CD4-positive, alpha-beta T cell treated with Interleukin-4 for 1 hour (primary cell): ENCODE measurements around the gene CRY2.
"Not testable (repeated sequence)": the region's sequence is repeated elsewhere in the genome, so short reads cannot be mapped to it uniquely, and the experiment has no call there.

Experiments
- DNase-seq, 2 donors: peaks; one replicate each; pipeline ENCODE4 v3.0.0-alpha.2; 2020 to 2022

The CRY2 gene

DNA sequence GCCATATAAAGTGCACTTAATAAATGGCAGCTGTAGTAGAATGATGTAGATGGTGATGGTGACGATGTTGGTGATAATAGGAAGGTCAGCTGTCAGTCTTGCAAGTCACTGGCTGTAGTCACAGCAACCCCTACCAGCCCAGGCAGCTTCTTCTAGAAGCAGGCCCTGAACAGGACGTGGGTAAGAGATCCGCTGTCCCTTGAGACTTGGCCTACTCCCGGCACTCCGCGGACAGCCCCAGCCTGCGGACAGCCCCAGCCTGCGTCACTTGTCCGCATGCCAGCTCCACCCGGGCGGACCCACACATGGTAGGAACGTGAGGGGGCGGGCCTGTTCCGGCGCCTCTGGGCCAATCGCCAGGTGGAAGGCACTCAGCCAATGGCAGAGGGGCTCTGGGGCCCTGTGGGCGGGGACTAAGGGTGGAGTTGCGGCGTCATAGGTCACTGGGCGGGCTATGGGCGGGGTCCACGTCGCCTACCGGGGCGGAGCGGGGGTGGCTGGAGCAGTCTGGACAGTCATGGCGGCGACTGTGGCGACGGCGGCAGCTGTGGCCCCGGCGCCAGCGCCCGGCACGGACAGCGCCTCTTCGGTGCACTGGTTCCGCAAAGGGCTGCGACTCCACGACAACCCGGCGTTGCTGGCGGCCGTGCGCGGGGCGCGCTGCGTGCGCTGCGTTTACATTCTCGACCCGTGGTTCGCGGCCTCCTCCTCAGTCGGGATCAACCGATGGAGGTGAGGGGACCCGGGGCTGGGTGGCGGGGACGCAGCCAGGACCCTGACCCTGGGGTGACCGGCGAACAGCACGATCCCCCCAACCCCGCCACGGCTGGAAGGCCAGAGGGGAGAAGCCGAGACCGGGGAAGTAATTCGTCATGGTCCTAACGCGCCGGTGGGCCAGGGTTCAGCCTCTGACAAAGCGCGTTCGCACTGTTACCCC, at the start of gene CRY2:
CRY2 (plus strand) TSS at position 502 of the 937 bp plus-strand sequence; CDS start at position 518, 16 bp downstream.
- peak; percentile 99 for DNase-seq

- DNase-seq = no peak
Observed at GRCh38 chr11:45798793-45799441, 48.4 kb upstream of the CRY2 start.

DNA sequence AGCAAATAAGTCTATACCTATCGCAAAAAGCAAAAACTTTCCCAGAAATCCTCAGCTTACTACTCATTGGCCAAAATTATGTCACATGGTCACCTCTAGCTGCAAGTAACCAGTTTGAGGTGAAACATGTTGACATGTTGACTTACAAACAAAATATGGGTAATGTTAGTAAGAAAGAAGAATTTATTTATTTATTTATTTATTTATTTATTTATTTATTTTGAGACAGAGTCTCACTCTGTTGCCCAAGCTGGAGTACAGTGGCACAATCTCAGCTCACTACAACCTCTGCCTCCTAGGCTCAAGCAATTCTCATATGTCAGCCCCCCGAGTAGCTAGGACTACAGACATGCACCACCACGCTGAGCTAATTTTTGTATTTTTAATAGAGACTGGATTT, 47.7 kb upstream of the CRY2 start:
- no peak for DNase-seq

GRCh38 chr11:45800261-45800660, 47.0 kb upstream of the CRY2 start:
- no peak for DNase-seq

DNA sequence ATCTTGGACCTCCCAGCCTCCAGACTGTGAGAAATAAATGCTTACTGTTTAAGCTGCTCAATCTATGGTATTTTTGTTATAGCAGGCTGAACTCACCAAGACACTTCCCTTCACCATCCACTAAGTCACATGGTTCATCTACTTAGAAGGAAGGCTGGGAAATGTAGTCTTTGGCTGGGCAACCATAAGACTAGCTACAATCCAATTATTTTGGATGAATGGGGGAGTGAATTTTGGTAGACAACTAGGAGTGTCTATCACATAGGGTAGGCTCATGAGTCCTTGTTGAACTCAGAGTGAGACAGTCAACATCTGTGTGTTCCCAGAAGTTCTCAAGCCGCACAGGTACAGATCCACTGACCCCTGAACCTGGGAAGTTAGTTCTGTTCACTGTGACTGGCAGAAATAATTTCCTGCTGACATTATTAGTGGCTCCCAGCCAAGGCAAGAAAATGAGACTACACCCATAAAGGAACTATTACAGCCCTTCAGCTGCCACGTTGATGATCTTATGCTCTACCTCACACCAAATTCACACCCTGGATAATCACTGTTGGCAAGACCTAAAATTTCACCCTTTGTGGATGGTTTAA, 45.5 kb upstream of the CRY2 start:
- peak in 1 of 2 donors; percentile 19 for DNase-seq

DNA sequence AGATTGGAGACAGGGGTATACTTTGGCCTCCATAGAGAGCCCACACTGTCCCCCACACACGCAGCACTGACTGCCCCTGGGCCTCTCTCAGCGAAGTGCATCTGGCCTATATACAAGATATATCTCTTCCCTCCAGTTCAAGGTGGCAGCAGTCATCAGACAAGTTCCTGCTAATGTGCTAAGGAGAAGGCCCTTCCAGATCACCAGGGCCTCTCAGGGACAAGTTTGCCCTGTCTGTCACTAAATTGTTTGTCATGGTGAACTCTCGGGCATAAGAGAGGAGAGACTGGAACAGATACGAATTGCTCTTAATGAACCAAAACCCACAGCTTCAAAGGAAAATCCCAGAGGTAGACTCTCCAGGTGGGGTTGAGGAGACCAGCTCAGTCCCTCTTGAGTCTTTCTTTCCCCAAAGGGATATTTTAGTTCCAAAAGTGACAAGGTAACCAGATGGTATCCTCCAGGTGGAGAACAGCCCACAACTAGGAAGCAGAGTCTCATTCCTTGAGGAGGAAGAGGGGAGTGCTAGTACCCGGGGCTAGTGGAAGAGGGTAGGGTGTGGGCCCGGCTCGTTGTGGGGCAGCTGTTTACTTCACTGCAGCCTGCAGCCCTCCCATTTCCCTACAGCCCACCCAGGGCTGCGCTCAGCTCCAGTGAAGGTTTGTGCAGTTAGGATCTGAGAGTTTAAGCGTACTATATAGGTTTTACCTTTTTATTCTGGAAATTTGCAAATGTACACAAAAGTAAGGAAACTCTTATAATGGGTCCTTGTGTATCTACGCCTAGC, 44.6 kb upstream of the CRY2 start:
- DNase-seq = no peak

DNA sequence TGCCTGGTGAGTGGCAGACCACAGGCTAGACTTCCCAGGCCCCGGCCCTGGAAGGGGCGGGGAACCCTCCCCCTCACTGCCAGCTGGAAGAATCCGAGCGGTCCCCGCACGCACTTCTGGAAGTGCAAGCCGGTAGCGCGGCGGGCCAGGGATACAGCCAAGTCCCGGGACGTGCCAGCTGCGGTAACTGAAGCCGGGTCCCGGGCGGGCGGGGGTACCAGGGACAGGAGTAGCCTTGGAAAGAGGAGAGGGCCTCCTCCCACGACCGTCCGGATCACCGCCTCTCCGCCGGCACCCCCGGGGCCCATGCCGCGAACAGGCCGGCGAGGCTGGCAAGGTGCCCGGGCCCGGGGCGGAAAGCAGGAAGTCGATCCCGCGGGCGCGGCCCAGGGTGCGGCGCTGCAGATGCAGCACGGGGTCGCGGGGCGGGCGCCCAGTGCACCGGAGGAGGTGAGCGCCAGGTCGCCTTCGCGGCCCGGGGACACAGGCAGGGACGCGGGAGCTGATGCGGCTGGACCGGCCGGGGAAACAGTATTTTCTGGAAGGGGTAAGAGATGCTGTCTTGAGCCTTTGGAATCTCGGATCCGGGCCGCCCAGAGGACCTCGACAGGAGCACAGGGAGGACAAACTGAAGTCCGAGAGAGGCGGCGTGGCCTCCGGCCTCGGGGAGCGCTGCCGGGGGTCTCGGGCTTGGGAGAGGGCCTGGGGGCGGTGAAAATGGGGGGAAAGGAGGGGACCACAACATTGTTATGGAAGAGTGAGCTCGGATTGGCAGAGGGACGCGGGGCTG, 43.1 kb upstream of the CRY2 start:
- DNase-seq = peak; percentile 47 to 58

GRCh38 chr11:45804761-45805304, 42.4 kb upstream of the CRY2 start, which contains the start of gene SLC35C1:
TSS of gene SLC35C1 (plus strand) at chr11:45805149. CDS start at chr11:45805802, 653 bp downstream.
- peak; percentile 93 to 95 for DNase-seq

DNA sequence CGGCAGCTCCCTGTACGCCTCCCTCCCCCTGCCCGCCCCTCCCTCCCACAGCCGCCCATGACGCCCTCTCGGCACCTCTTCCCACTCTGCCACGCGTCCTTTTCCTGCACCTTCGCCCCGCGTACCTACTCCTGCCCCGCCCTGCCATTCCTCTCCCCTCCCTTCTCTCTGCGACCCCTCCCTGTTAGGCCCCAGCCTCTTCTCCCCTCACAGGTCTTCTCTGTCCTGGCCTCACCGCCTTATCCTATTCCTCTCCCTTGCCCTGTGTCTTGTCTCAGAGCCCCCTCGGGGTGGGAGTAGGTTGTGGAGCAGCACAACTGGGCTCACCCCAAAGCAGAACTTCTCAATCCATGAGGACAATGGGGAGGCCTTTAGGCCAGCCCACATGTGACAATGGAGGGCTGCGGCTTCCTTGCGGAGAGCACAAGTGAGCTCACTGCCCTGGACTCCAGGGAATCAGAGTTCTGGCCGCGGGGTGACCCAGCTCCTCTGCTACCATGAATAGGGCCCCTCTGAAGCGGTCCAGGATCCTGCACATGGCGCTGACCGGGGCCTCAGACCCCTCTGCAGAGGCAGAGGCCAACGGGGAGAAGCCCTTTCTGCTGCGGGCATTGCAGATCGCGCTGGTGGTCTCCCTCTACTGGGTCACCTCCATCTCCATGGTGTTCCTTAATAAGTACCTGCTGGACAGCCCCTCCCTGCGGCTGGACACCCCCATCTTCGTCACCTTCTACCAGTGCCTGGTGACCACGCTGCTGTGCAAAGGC, 41.8 kb upstream of the CRY2 start:
- no peak for DNase-seq

DNA sequence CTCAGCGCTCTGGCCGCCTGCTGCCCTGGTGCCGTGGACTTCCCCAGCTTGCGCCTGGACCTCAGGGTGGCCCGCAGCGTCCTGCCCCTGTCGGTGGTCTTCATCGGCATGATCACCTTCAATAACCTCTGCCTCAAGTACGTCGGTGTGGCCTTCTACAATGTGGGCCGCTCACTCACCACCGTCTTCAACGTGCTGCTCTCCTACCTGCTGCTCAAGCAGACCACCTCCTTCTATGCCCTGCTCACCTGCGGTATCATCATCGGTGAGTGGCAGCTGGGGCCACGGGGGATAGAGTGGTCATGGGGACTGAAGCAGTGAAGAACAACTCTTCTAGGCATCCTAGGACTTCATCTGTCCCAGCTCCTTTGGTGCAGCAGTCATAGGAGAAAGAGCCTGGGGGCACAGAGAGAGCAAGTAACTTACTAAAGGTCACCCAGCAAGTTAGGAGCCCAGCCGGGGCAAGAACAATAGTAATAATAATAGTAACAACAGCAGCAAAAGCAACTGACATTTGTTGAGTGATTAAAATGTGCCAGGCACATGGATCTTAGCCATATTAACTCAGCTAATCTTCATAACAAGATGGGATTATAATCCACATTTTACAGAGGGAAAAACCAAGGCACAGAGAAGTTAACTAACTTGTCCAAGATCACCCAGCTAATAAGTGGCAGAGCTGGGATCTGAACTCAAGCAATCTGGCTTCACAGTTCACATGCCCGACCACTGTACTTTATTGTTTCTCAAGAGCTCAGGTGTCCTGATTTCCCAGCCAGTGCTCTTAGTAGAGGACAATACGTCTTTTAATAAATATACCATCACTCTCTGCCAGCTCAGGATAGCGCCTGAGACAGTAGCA, 41.0 kb upstream of the CRY2 start:
- DNase-seq = no peak

- no peak for DNase-seq
Observed at GRCh38 chr11:45806937-45807791, 40.1 kb upstream of the CRY2 start.

DNA sequence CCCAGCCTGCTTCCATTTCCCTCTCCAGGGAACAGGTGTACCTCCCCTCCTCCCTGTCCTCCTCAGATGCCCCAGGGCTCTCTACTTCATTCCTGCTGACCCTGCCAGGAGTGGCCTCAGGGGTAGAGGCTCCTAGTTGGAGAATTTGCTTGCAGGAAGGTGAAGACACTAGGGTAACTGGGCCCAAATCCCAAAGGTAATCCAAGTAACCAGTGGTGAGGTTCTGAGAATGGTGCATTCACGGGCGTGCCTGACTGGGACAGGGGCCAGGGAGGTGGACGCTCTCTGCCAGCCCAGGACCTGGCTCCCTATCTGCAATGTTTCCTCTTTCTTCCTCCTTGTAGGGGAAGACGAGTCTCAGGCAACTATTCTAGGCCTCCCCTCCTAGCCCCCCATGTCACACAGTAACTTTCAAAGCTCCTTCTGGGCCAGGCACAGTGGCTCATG, 39.5 kb upstream of the CRY2 start:
- DNase-seq = no peak

GRCh38 chr11:45808427-45808826, 38.8 kb upstream of the CRY2 start:
- DNase-seq = not testable (repeated sequence)

GRCh38 chr11:45809456-45810395, 37.5 kb upstream of the CRY2 start:
- no peak for DNase-seq

GRCh38 chr11:45810431-45811108, 36.7 kb upstream of the CRY2 start:
- DNase-seq = no peak

GRCh38 chr11:45811109-45811435, 36.2 kb upstream of the CRY2 start:
- no peak for DNase-seq
